DOHH2 (cell line): ENCODE data around the gene TARS1.

Experiments used
- H3F3A ChIP-seq: fragments of 200-600 bp; sonication (generic), shearing (Covaris generic); 2 replicates; pipeline ENCODE4 v1.6.0; 2016; ENCODE audit warnings: antibody characterized with exemption, mild to moderate bottlenecking; ENCODE audit not compliant: control insufficient read depth, insufficient read depth
- H3K27ac ChIP-seq: fragments of 200-600 bp; sonication (generic); 2 replicates; pipeline ENCODE4 v1.5.1; 2014; ENCODE audit warnings: low read depth, mild to moderate bottlenecking, low read length, moderate library complexity
- H3K27me3 ChIP-seq: fragments of 200-600 bp; sonication (generic); 2 replicates; pipeline ENCODE4 v1.6.1; 2014; ENCODE audit warnings: mild to moderate bottlenecking, low read length, mixed read lengths; ENCODE audit not compliant: control insufficient read depth
- H3K36me3 ChIP-seq: fragments of 200-600 bp; sonication (generic); 2 replicates; pipeline ENCODE4 v1.6.1; 2014; ENCODE audit warnings: mild to moderate bottlenecking, low read length, moderate library complexity, mixed read lengths; ENCODE audit not compliant: control insufficient read depth
- H3K4me1 ChIP-seq: fragments of 200-600 bp; sonication (generic); 2 replicates; pipeline ENCODE4 v1.6.1; 2014; ENCODE audit warnings: mild to moderate bottlenecking, low read length, mixed read lengths; ENCODE audit not compliant: control insufficient read depth
- H3K4me2 ChIP-seq: fragments of 200-600 bp; sonication (generic); 2 replicates; pipeline ENCODE4 v1.6.0; 2014; ENCODE audit warnings: mild to moderate bottlenecking, low read length, moderate library complexity
- H3K4me3 ChIP-seq: fragments of 200-600 bp; sonication (generic); 2 replicates; pipeline ENCODE4 v1.5.1; 2014; ENCODE audit warnings: mild to moderate bottlenecking, low read length, mixed read lengths
- H3K79me2 ChIP-seq: fragments of 200-600 bp; sonication (generic); 2 replicates; pipeline ENCODE4 v1.6.1; 2014; ENCODE audit warnings: mild to moderate bottlenecking, low read length, mixed read lengths; ENCODE audit not compliant: control insufficient read depth
- H3K9me2 ChIP-seq: fragments of 200-600 bp; sonication (generic); replicated peaks from 2 replicates; pipeline ENCODE4 v1.6.1; 2014; ENCODE audit warnings: mild to moderate bottlenecking, low read length, mixed read lengths; ENCODE audit not compliant: control insufficient read depth
- H3K9me3 ChIP-seq: fragments of 200-600 bp; sonication (generic); 2 replicates; pipeline ENCODE4 v1.6.1; 2014; ENCODE audit warnings: antibody characterized with exemption, low read length, mixed read lengths; ENCODE audit not compliant: control insufficient read depth, insufficient read depth
- H4K20me1 ChIP-seq: fragments of 200-600 bp; sonication (generic); 2 replicates; pipeline ENCODE4 v1.6.0; 2014; ENCODE audit warnings: low read depth, mild to moderate bottlenecking, antibody characterized with exemption, low read length, moderate library complexity; ENCODE audit not compliant: control insufficient read depth, insufficient read depth
- EZH2phosphoT487 ChIP-seq: fragments of 200-600 bp; sonication (generic); IDR thresholded peaks from 2 replicates; pipeline ENCODE4 v1.6.1; 2017; ENCODE audit warnings: borderline replicate concordance, mild to moderate bottlenecking, antibody characterized with exemption, low read length, moderate library complexity, mixed read lengths
- TF ChIP-seq, protein P1 (sequence below): fragments of 200-600 bp; sonication (generic); IDR thresholded peaks from one replicate; pipeline ENCODE4 v1.5.1; 2014; ENCODE audit warnings: antibody characterized with exemption, mild to moderate bottlenecking, low read depth, low read length; ENCODE audit not compliant: poor library complexity, severe bottlenecking

TARS1 gene

DNA sequence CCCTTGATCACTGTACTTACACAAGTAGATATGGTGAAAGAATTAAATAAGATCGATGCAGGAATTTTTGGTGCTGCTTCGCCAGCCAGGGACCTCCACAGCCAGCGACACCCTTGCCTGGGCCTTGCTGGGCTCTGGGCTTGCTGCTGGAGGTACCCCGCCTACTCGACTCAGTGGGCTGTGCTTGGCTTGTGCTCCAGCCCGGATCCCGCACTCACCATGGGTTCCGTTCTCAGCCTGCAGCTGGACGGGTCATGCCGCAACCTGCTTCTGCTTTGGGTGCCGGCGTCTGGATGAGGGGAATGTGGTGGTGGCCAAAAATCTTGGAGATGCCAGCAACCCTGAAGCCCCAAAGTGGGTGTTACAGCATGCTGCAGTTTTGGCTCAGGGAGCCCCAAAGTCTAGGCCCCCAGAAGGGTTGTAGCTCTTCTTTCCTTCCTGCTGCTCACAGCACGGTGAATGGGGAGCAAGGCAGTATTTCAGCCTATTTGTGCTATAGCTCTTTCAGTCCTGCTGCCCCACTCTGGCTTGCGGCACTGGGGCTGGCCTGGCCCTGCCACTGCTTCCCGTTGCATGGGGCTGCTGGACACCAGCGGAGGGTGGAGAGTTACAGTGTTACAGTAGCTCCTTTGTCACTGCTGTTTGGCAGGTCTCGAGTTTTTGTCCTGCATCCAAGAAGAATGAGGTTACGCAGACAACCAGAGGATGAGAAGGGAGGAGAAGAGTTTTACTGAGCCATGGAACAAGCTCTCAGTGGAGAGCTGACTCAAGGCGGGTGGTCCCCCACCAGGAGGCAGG lies 48.0 kb downstream of the TARS1 start:
- H3K4me3 ChIP-seq, result no peak overlapping the region
- peaks cover 2% of the 10 kb centered on the region; the same call in 1 of the 2 replicates for H3K9me3 ChIP-seq
- no peaks in the 10 kb centered on the region for H3F3A ChIP-seq
- H3K27me3 ChIP-seq, result no peaks in the 10 kb centered on the region
- H3K79me2 ChIP-seq, result no peaks in the 10 kb centered on the region
- no peaks in the 10 kb centered on the region for H4K20me1 ChIP-seq
- no peak overlapping the region for H3K27ac ChIP-seq
- no peaks in the 10 kb centered on the region for H3K36me3 ChIP-seq
- H3K9me2 ChIP-seq, result no peaks in the 10 kb centered on the region
- H3K4me2 ChIP-seq, result no peak overlapping the region
- no peaks in the 10 kb centered on the region for H3K4me1 ChIP-seq
- TF ChIP-seq, protein P1, sequence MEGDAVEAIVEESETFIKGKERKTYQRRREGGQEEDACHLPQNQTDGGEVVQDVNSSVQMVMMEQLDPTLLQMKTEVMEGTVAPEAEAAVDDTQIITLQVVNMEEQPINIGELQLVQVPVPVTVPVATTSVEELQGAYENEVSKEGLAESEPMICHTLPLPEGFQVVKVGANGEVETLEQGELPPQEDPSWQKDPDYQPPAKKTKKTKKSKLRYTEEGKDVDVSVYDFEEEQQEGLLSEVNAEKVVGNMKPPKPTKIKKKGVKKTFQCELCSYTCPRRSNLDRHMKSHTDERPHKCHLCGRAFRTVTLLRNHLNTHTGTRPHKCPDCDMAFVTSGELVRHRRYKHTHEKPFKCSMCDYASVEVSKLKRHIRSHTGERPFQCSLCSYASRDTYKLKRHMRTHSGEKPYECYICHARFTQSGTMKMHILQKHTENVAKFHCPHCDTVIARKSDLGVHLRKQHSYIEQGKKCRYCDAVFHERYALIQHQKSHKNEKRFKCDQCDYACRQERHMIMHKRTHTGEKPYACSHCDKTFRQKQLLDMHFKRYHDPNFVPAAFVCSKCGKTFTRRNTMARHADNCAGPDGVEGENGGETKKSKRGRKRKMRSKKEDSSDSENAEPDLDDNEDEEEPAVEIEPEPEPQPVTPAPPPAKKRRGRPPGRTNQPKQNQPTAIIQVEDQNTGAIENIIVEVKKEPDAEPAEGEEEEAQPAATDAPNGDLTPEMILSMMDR, result no peak
- TF ChIP-seq EZH2phosphoT487, result no peak

DNA sequence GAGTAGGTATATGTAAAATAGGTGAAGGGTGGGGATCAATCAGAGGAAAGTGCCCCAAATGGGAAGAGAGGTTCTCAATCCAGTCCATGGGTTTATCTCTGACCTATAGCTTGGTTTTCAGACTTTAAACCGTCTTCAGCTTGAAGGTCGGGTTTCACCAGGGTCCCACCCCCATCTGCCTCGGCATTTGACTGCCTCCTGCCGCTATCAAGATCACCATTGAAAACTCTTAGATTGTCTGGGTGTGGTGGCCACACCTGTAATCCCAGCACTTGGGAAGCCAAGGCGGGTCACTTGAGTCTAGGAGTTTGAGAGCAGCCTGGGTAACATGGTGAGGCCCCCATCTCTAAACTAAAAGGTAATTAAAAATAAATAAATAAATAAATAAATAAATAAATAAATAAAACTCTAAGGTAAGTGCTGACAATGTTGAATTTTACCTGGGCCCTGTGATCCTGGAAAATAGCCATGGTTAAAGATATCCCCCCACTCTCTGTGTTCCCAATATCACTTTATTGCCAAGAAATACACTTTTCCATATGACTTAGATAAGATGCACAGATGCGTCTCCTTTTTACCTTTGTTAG lies 48.8 kb downstream of the TARS1 start:
- no peaks in the 10 kb centered on the region for H3K4me1 ChIP-seq
- no peaks in the 10 kb centered on the region for H3K27me3 ChIP-seq
- TF ChIP-seq, protein P1, result no peak
- TF ChIP-seq EZH2phosphoT487, result no peak
- H3K9me3 ChIP-seq, result peaks cover 2% of the 10 kb centered on the region; the same call in 1 of the 2 replicates
- no peaks in the 10 kb centered on the region for H3K9me2 ChIP-seq
- H3K4me3 ChIP-seq, result no peak overlapping the region
- no peaks in the 10 kb centered on the region for H4K20me1 ChIP-seq
- no peaks in the 10 kb centered on the region for H3F3A ChIP-seq
- H3K36me3 ChIP-seq, result no peaks in the 10 kb centered on the region
- H3K27ac ChIP-seq, result no peak overlapping the region
- no peaks in the 10 kb centered on the region for H3K79me2 ChIP-seq
- H3K4me2 ChIP-seq, result no peak overlapping the region

DNA sequence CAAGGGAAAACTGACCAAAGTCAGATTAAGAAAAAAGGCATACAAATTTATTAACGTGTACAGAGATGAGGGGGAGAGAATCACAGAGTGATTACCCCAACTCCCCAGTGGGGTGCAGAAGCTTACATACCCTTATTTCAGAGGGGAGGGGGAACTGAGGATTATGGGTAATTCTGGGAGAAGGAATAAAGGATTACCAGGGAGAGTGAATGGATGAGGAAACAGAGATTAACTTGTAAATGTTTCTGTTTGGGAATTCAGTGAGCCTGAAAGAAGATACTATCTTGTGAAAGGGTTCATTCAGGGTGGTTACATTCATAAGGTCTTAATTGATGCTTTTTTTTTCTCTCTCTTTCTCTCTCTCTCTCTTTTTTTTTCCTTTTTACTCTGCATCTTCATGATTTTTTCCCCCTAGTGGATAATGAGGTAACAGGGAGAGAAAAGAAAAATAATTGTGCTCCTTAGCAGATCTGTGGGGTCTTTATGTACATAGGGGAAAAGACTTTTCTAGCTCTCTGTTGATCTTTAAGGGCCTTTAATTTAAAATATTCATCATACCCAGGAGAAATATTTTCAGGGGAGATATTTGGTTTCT lies 49.4 kb downstream of the TARS1 start:
- no peaks in the 10 kb centered on the region for H3K36me3 ChIP-seq
- no peak overlapping the region for H3K4me2 ChIP-seq
- TF ChIP-seq EZH2phosphoT487, result no peak
- TF ChIP-seq, protein P1, result no peak
- H3K9me2 ChIP-seq, result no peaks in the 10 kb centered on the region
- H3K4me1 ChIP-seq, result no peaks in the 10 kb centered on the region
- H3K79me2 ChIP-seq, result no peaks in the 10 kb centered on the region
- H3K9me3 ChIP-seq, result peaks cover 2% of the 10 kb centered on the region; the same call in 1 of the 2 replicates
- H3F3A ChIP-seq, result no peaks in the 10 kb centered on the region
- H3K27ac ChIP-seq, result no peak overlapping the region
- no peaks in the 10 kb centered on the region for H4K20me1 ChIP-seq
- H3K27me3 ChIP-seq, result no peaks in the 10 kb centered on the region
- no peak overlapping the region for H3K4me3 ChIP-seq
